HG02970 (cell line): Measurements from ENCODE around the gene KRT3.
"Not testable (repeated sequence)": the region's sequence is repeated elsewhere in the genome, so short reads cannot be mapped to it uniquely, and the experiment has no call there.

Source experiments
- ATAC-seq: cut with Tn5 transposase; IDR thresholded peaks from one replicate; pipeline ENCODE4 v1.9.1; 2021; ENCODE audit warnings: mild to moderate bottlenecking, moderate library complexity, moderate number of reproducible peaks; ENCODE audit not compliant: unreplicated experiment, low FRiP score

Gene KRT3

GRCh38 chr12:52766351-52767019, 29.4 kb downstream of the KRT3 start:
- no peak for ATAC-seq

GRCh38 chr12:52765702-52766101, 30.2 kb downstream of the KRT3 start:
- ATAC-seq, result no peak

- no peak for ATAC-seq
These were observed 31.9 kb downstream of the KRT3 start for GRCh38 chr12:52763991-52764390.

- no peak for ATAC-seq
These were observed 32.8 kb downstream of the KRT3 start for GRCh38 chr12:52763036-52763659.

- no peak for ATAC-seq
These were observed 34.1 kb downstream of the KRT3 start for GRCh38 chr12:52761802-52762201.

- not testable (repeated sequence) for ATAC-seq
These were observed 34.7 kb downstream of the KRT3 start for GRCh38 chr12:52761218-52761617.

- ATAC-seq, result no peak
These were observed 35.3 kb downstream of the KRT3 start for GRCh38 chr12:52760623-52761022.

- no peak for ATAC-seq
These were observed 36.2 kb downstream of the KRT3 start for GRCh38 chr12:52759695-52760094.

GRCh38 chr12:52759218-52759617, 36.7 kb downstream of the KRT3 start:
- ATAC-seq, result no peak

- ATAC-seq, result no peak
These were observed 38.3 kb downstream of the KRT3 start for GRCh38 chr12:52757449-52758176.

GRCh38 chr12:52756281-52756960, 39.5 kb downstream of the KRT3 start:
- ATAC-seq, result no peak

GRCh38 chr12:52755533-52755932, 40.4 kb downstream of the KRT3 start:
- no peak for ATAC-seq

- ATAC-seq, result no peak
These were observed 41.8 kb downstream of the KRT3 start for GRCh38 chr12:52754135-52754534.

- no peak for ATAC-seq
These were observed 42.6 kb downstream of the KRT3 start for GRCh38 chr12:52753283-52753682.

- no peak for ATAC-seq
These were observed 43.4 kb downstream of the KRT3 start for GRCh38 chr12:52752516-52752915.

GRCh38 chr12:52751795-52752194, 44.1 kb downstream of the KRT3 start:
- no peak for ATAC-seq

GRCh38 chr12:52750532-52750931, 45.4 kb downstream of the KRT3 start:
- not testable (repeated sequence) for ATAC-seq

GRCh38 chr12:52749827-52750226, 46.1 kb downstream of the KRT3 start:
- ATAC-seq, result no peak

GRCh38 chr12:52748578-52748977, 47.3 kb downstream of the KRT3 start:
- no peak for ATAC-seq

GRCh38 chr12:52745554-52745953, 50.4 kb downstream of the KRT3 start:
- no peak for ATAC-seq

- ATAC-seq, result no peak
These were observed 51.3 kb downstream of the KRT3 start for GRCh38 chr12:52744493-52745156.
